WTC11 (cell line): ENCODE measurements around the gene TGFBRAP1. TPM values are rescaled to one million over a fixed set of nuclear protein-coding genes. Genes with fewer than 3 reads are reported as not detected.
A peak's percentile ranks its signal among the peaks of the same experiment; 100 is the strongest.

Source experiments
- ATAC-seq: fragments of 200-7000 bp; cut with Tn5 transposase; 2 replicates; pipeline ENCODE4 v1.10.0; 2021; ENCODE audit warnings: mild to moderate bottlenecking, moderate library complexity
- CTCF ChIA-PET: fragments of 300-600 bp; sonication (Branson Sonifier 250); formaldehyde crosslinking; loops from one replicate; lab custom pipeline; 2021; ENCODE audit warnings: antibody characterized with exemption; lab: Charles Lee
- POLR2A ChIA-PET: fragments of 350-600 bp; sonication (Branson Sonifier 250); formaldehyde crosslinking; loops from one replicate; lab custom pipeline; 2021; ENCODE audit warnings: antibody characterized with exemption; lab: Charles Lee
- DNase-seq: peaks from one replicate; pipeline ENCODE4 v3.0.0; 2021; ENCODE audit warnings: low spot score
- H3K27ac Mint-ChIP-seq: 2 replicates; pipeline ENCODE4 v1.8.0; 2021; ENCODE audit warnings: mixed read lengths
- H3K27me3 Mint-ChIP-seq: 2 replicates; pipeline ENCODE4 v1.8.0; 2021; ENCODE audit warnings: low read depth, mild to moderate bottlenecking, moderate library complexity, mixed read lengths
- H3K36me3 Mint-ChIP-seq: 2 replicates; pipeline ENCODE4 v1.8.0; 2021; ENCODE audit warnings: mixed read lengths
- H3K4me1 Mint-ChIP-seq: 2 replicates; pipeline ENCODE4 v1.8.0; 2022; ENCODE audit warnings: mixed read lengths
- H3K4me3 Mint-ChIP-seq: 2 replicates; pipeline ENCODE4 v1.8.0; 2021; ENCODE audit warnings: mild to moderate bottlenecking, moderate library complexity, mixed read lengths
- H3K9me3 Mint-ChIP-seq: 2 replicates; pipeline ENCODE4 v1.8.0; 2021; ENCODE audit warnings: mixed read lengths
- ATF1 ChIP-seq: sonication (generic); formaldehyde crosslinking; IDR thresholded peaks from 2 replicates; pipeline ENCODE4 v1.8.1; 2023; ENCODE audit warnings: mild to moderate bottlenecking, moderate library complexity, missing genetic modification reagents
- CREM ChIP-seq: sonication (generic); formaldehyde crosslinking; IDR thresholded peaks from 2 replicates; pipeline ENCODE4 v1.8.1; 2022; ENCODE audit warnings: mild to moderate bottlenecking, missing genetic modification reagents, moderate library complexity
- GTF2I ChIP-seq: fragments of 250-450 bp; sonication (Bioruptor Pico); conservative IDR thresholded peaks from 2 replicates; pipeline ENCODE4 v1.4.0; 2021; ENCODE audit warnings: mild to moderate bottlenecking
- JAZF1 ChIP-seq: fragments of 250-450 bp; sonication (Bioruptor Pico); IDR thresholded peaks from 2 replicates; pipeline ENCODE4 v1.9.0; 2021; ENCODE audit warnings: moderate library complexity, mild to moderate bottlenecking, inconsistent platforms
- KAT7 ChIP-seq: sonication (generic); formaldehyde crosslinking; IDR thresholded peaks from 2 replicates; pipeline ENCODE4 v1.8.1; 2023; ENCODE audit warnings: missing genetic modification reagents, mild to moderate bottlenecking, borderline replicate concordance
- NFYB ChIP-seq: sonication (generic); formaldehyde crosslinking; conservative IDR thresholded peaks from 2 replicates; pipeline ENCODE4 v1.8.0; 2022; ENCODE audit warnings: low read depth, missing genetic modification reagents
- NR3C1 ChIP-seq: sonication (generic); formaldehyde crosslinking; conservative IDR thresholded peaks from 2 replicates; pipeline ENCODE4 v1.8.1; 2023; ENCODE audit warnings: low read depth, mild to moderate bottlenecking, missing genetic modification reagents
- OVOL2 ChIP-seq: fragments of 250-450 bp; sonication (Bioruptor Pico); IDR thresholded peaks from 2 replicates; pipeline ENCODE4 v1.9.0; 2021; ENCODE audit warnings: mild to moderate bottlenecking, borderline replicate concordance
- SP1 ChIP-seq: sonication (generic); formaldehyde crosslinking; conservative IDR thresholded peaks from 2 replicates; pipeline ENCODE4 v1.8.1; 2022; ENCODE audit warnings: missing genetic modification reagents
- TCF7 ChIP-seq: sonication (generic); formaldehyde crosslinking; IDR thresholded peaks from 2 replicates; pipeline ENCODE4 v1.8.0; 2022; ENCODE audit warnings: mild to moderate bottlenecking, low read depth, missing genetic modification reagents, moderate library complexity
- ZNF219 ChIP-seq: sonication (generic); formaldehyde crosslinking; IDR thresholded peaks from 2 replicates; pipeline ENCODE4 v1.8.0; 2023; ENCODE audit warnings: missing genetic modification reagents, mild to moderate bottlenecking, borderline replicate concordance
- ZNF263 ChIP-seq: sonication (generic); formaldehyde crosslinking; IDR thresholded peaks from 2 replicates; pipeline ENCODE4 v1.8.1; 2022; ENCODE audit warnings: low read depth, mild to moderate bottlenecking, moderate library complexity, missing genetic modification reagents
- total RNA-seq: library from RNA; stranded (reverse); gene quantifications from 3 replicates; pipeline ENCODE4 v1.2.3, GENCODE V29; 2021
- TF ChIP-seq, protein P1 (sequence below): fragments of 200-600 bp; IDR thresholded peaks from 2 replicates; pipeline ENCODE4 v1.8.0; 2022; ENCODE audit warnings: antibody characterized with exemption
- TF ChIP-seq, protein P2 (sequence below): sonication (generic); formaldehyde crosslinking; IDR thresholded peaks from 2 replicates; pipeline ENCODE4 v1.8.0; 2022; ENCODE audit warnings: mild to moderate bottlenecking, missing genetic modification reagents
- TF ChIP-seq, protein P3 (sequence below): fragments of 250-450 bp; sonication (Bioruptor Pico); IDR thresholded peaks from 2 replicates; pipeline ENCODE4 v1.8.0; 2021; ENCODE audit warnings: mild to moderate bottlenecking
- TF ChIP-seq, protein P4 (sequence below): sonication (generic); formaldehyde crosslinking; conservative IDR thresholded peaks from 2 replicates; pipeline ENCODE4 v1.8.1; 2022; ENCODE audit warnings: mild to moderate bottlenecking, missing genetic modification reagents
- TF ChIP-seq, protein P5 (sequence below): sonication (generic); formaldehyde crosslinking; IDR thresholded peaks from 2 replicates; pipeline ENCODE4 v1.8.0; 2022; ENCODE audit warnings: mild to moderate bottlenecking, missing genetic modification reagents
- TF ChIP-seq, protein P6 (sequence below): sonication (generic); formaldehyde crosslinking; IDR thresholded peaks from 2 replicates; pipeline ENCODE4 v1.8.1; 2022; ENCODE audit warnings: low read depth, mild to moderate bottlenecking, moderate library complexity, missing genetic modification reagents, borderline replicate concordance
- TF ChIP-seq, protein P7 (sequence below): fragments of 250-450 bp; sonication (Bioruptor Pico); conservative IDR thresholded peaks from 2 replicates; pipeline ENCODE4 v1.9.0; 2021; ENCODE audit warnings: mild to moderate bottlenecking

Gene TGFBRAP1
- total RNA-seq, 1 experiment from 2014 or later: 16.3 TPM

DNA sequence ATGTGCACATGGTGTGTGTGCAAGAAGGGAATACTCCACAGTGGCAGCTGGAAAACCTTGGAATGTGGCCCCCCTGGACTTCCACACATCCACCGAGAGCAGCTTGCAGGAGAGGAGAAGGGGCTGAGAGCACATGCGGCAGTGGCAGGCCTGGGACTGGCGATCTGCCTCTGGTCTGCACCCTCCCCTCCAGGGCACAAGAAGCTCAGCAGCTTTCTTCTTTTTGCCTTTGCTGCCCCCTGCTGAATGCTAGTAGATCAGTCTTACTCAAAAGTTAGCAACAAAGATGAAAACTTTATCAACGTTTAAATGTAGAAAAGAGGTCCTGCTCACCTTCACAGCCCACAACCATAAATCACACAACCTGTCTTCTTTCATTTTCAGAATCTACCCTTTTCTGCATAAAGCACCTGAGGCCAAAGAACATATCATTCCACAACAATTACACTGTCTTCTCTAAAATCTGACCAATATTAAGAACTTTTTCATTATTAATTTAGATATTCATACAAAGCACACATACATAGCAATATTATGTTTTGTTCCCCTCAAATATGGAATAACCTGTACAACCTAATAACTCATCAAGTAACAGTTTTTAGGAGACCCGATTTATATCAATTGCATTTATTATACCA lies 34.6 kb downstream of the TGFBRAP1 start:
- no peak overlapping the region for H3K27ac Mint-ChIP-seq
- H3K4me3 Mint-ChIP-seq: no peak overlapping the region
- ATAC-seq (peak; percentile 93), DNase-seq (peak; percentile 75)
- ChIA-PET POLR2A (interaction anchor here (1.0 kb wide), 1 partner anchor 257 kb away, joined by 3 read pairs; the partner anchor contains the start of gene MRPS9), CTCF (interaction anchor here (0.7 to 2.4 kb wide), 16 partner anchors 14 to 244 kb away, joined by 3 to 12 read pairs (median 5); no protein-coding TSS in a partner anchor)
- H3K9me3 Mint-ChIP-seq: no peaks in the 10 kb centered on the region
- H3K36me3 Mint-ChIP-seq: peaks cover 45% of the 10 kb centered on the region
- no peaks in the 10 kb centered on the region for H3K27me3 Mint-ChIP-seq
- H3K4me1 Mint-ChIP-seq: no peaks in the 10 kb centered on the region
- TF ChIP-seq, protein P1, sequence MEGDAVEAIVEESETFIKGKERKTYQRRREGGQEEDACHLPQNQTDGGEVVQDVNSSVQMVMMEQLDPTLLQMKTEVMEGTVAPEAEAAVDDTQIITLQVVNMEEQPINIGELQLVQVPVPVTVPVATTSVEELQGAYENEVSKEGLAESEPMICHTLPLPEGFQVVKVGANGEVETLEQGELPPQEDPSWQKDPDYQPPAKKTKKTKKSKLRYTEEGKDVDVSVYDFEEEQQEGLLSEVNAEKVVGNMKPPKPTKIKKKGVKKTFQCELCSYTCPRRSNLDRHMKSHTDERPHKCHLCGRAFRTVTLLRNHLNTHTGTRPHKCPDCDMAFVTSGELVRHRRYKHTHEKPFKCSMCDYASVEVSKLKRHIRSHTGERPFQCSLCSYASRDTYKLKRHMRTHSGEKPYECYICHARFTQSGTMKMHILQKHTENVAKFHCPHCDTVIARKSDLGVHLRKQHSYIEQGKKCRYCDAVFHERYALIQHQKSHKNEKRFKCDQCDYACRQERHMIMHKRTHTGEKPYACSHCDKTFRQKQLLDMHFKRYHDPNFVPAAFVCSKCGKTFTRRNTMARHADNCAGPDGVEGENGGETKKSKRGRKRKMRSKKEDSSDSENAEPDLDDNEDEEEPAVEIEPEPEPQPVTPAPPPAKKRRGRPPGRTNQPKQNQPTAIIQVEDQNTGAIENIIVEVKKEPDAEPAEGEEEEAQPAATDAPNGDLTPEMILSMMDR: peak; percentile 36; the same call in 1 of the 2 replicates
- TF ChIP-seq, protein P2, sequence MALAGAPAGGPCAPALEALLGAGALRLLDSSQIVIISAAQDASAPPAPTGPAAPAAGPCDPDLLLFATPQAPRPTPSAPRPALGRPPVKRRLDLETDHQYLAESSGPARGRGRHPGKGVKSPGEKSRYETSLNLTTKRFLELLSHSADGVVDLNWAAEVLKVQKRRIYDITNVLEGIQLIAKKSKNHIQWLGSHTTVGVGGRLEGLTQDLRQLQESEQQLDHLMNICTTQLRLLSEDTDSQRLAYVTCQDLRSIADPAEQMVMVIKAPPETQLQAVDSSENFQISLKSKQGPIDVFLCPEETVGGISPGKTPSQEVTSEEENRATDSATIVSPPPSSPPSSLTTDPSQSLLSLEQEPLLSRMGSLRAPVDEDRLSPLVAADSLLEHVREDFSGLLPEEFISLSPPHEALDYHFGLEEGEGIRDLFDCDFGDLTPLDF (CRISPR knock-in tag): no peak

DNA sequence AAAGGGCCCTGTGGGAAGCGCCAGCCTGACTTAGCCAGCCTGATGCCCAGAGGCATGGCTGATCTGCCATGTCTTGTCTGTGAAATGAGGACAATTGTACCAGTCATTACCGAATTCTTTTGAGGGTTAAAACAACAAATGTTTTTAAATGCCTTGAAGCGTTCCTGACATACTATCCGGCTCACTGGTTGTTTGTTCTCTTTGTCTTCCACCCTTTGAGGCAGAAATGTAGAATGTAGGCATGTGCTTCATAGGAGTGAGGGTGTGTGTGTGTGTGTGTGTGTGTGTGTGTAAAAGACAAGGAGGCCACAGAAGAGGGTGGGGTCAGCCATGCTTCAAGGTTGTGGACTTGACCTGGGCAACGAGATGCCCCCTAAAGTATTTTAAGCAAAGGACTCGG lies 35.5 kb downstream of the TGFBRAP1 start:
- ATAC-seq (no peak), DNase-seq (no peak)
- POLR2A ChIA-PET: no interaction called here
- H3K4me1 Mint-ChIP-seq: no peaks in the 10 kb centered on the region
- H3K9me3 Mint-ChIP-seq: no peaks in the 10 kb centered on the region
- CTCF ChIA-PET: interaction anchor here (0.5 to 2.4 kb wide), 9 partner anchors 15 to 180 kb away, joined by 3 to 12 read pairs (median 8); no protein-coding TSS in a partner anchor
- H3K27me3 Mint-ChIP-seq: no peaks in the 10 kb centered on the region
- no peak overlapping the region for H3K27ac Mint-ChIP-seq
- no peak overlapping the region for H3K4me3 Mint-ChIP-seq
- peaks cover 45% of the 10 kb centered on the region for H3K36me3 Mint-ChIP-seq
- TF ChIP-seq, protein P3, sequence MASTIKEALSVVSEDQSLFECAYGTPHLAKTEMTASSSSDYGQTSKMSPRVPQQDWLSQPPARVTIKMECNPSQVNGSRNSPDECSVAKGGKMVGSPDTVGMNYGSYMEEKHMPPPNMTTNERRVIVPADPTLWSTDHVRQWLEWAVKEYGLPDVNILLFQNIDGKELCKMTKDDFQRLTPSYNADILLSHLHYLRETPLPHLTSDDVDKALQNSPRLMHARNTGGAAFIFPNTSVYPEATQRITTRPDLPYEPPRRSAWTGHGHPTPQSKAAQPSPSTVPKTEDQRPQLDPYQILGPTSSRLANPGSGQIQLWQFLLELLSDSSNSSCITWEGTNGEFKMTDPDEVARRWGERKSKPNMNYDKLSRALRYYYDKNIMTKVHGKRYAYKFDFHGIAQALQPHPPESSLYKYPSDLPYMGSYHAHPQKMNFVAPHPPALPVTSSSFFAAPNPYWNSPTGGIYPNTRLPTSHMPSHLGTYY (CRISPR knock-in tag): no peak
- TF ChIP-seq, protein P1: no peak
- TF ChIP-seq ZNF263 (CRISPR knock-in tag) (no peak), ATF1 (CRISPR knock-in tag) (no peak), GTF2I (CRISPR knock-in tag) (no peak), ZNF219 (no peak), SP1 (CRISPR knock-in tag) (no peak), TCF7 (CRISPR knock-in tag) (no peak), OVOL2 (CRISPR knock-in tag) (no peak), CREM (no peak), NR3C1 (no peak), JAZF1 (CRISPR knock-in tag) (no peak), NFYB (CRISPR knock-in tag) (no peak), KAT7 (CRISPR knock-in tag) (no peak)
- TF ChIP-seq, protein P4, sequence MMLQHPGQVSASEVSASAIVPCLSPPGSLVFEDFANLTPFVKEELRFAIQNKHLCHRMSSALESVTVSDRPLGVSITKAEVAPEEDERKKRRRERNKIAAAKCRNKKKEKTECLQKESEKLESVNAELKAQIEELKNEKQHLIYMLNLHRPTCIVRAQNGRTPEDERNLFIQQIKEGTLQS (CRISPR knock-in tag): no peak
- TF ChIP-seq, protein P5, sequence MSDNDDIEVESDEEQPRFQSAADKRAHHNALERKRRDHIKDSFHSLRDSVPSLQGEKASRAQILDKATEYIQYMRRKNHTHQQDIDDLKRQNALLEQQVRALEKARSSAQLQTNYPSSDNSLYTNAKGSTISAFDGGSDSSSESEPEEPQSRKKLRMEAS (CRISPR knock-in tag): no peak
- TF ChIP-seq, protein P6, sequence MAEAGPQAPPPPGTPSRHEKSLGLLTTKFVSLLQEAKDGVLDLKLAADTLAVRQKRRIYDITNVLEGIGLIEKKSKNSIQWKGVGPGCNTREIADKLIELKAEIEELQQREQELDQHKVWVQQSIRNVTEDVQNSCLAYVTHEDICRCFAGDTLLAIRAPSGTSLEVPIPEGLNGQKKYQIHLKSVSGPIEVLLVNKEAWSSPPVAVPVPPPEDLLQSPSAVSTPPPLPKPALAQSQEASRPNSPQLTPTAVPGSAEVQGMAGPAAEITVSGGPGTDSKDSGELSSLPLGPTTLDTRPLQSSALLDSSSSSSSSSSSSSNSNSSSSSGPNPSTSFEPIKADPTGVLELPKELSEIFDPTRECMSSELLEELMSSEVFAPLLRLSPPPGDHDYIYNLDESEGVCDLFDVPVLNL (CRISPR knock-in tag): no peak
- TF ChIP-seq, protein P2 (CRISPR knock-in tag): no peak
- TF ChIP-seq, protein P7, sequence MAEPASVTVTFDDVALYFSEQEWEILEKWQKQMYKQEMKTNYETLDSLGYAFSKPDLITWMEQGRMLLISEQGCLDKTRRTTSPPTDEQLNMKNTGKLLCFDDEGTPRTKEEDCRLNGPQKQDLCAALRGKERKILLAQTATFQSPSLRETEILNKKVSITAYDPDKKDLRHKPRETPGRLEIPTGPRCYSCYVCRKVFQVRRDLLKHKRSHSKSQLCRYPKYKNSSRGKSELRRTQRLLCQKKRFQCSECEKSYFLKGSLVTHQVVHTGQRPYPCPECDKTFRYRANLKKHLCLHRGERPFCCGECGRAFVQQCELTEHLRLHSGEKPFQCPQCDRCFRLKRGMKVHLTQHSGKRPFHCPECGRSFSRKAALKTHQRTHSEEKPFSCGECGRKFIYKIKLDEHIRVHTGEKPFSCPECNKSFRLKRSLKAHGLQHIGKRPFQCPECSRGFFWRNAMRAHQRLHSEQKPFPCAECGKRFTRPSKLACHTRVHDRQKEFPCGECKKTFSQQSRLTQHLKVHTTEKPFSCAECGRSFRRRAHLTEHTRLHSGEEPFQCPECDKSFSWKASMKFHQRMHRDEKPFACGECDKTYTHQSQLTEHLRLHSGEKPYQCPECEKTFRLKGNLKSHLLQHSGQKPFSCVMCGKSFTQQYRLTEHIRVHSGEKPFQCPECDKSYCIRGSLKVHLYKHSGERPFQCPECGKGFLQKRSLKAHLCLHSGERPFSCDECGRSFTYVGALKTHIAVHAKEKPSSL (CRISPR knock-in tag): no peak
